ENCODE measurements around the gene MCIDAS.

The MCIDAS gene

GRCh38 chr5:55226934-55227663, at the start of gene MCIDAS:
Gene MCIDAS (minus strand): TSS chr5:55227315. CDS start chr5:55227138, 177 bp downstream.
- DNase-seq: peak; percentile 47

GRCh38 chr5:55276771-55277170, 49.7 kb upstream of the MCIDAS start:
- no peak for DNase-seq

GRCh38 chr5:55258339-55258738, 31.2 kb upstream of the MCIDAS start:
- DNase-seq: no peak

- DNase-seq: no peak
These were observed 27.7 kb upstream of the MCIDAS start for GRCh38 chr5:55254802-55255201.

- no peak for DNase-seq
These were observed 22.9 kb upstream of the MCIDAS start for GRCh38 chr5:55250064-55250463.

GRCh38 chr5:55241746-55242145, 14.6 kb upstream of the MCIDAS start:
- peak; percentile 12 for DNase-seq

- DNase-seq: no peak
These were observed 9.7 kb upstream of the MCIDAS start for GRCh38 chr5:55236800-55237199.

GRCh38 chr5:55234121-55234700, 7.1 kb upstream of the MCIDAS start:
- DNase-seq: no peak

- DNase-seq: peak; percentile 45
These were observed 6.1 kb upstream of the MCIDAS start, which contains the start of gene CCNO for GRCh38 chr5:55232985-55233928. Gene CCNO (minus strand): TSS chr5:55233608. CDS start chr5:55233523, 85 bp downstream.

GRCh38 chr5:55232271-55232984, 5.3 kb upstream of the MCIDAS start:
- DNase-seq: peak; percentile 63

- no peak for DNase-seq
These were observed 4.8 kb upstream of the MCIDAS start for GRCh38 chr5:55231919-55232270.

- DNase-seq: peak; percentile 50
These were observed 4.2 kb upstream of the MCIDAS start for GRCh38 chr5:55231029-55231918.

GRCh38 chr5:55230086-55230629, 3.0 kb upstream of the MCIDAS start:
- no peak for DNase-seq

GRCh38 chr5:55227664-55228430, 732 bp upstream of the MCIDAS start:
- no peak for DNase-seq

GRCh38 chr5:55226027-55226933, 835 bp downstream of the MCIDAS start:
- DNase-seq: peak; percentile 59

- DNase-seq: no peak
These were observed 1.8 kb downstream of the MCIDAS start for GRCh38 chr5:55225346-55225745.

- DNase-seq: no peak
These were observed 3.3 kb downstream of the MCIDAS start for GRCh38 chr5:55223812-55224240.

- no peak for DNase-seq
These were observed 3.9 kb downstream of the MCIDAS start for GRCh38 chr5:55222985-55223811.
